PC-9 (cell line): Measurements from ENCODE around the gene PAX7. TPM values are rescaled to one million over a fixed set of nuclear protein-coding genes. Genes with fewer than 3 reads are reported as not detected.

Experiments used
- BruUV-seq: library from RNA; stranded (reverse); fragments of 400-500 nt; replicated peaks from 2 replicates; lab custom pipeline; 2021; lab: Mats Ljungman, UMichigan
- CTCF ChIA-PET: fragments of 300-600 bp; sonication (Branson Sonifier 250); formaldehyde crosslinking; loops from one replicate; lab custom pipeline; 2022; ENCODE audit warnings: antibody characterized with exemption; lab: Charles Lee
- POLR2A ChIA-PET: fragments of 300-600 bp; sonication (Branson Sonifier 250); formaldehyde crosslinking; loops from one replicate; lab custom pipeline; 2022; ENCODE audit warnings: antibody characterized with exemption; ENCODE audit not compliant: unreplicated experiment; lab: Charles Lee
- DNase-seq, 2 experiments: peaks; one replicate each; pipeline versions ENCODE4 v3.0.0 to v3.0.0-alpha.2; 2015 to 2022; ENCODE audit warnings: mixed read lengths in 1 of 2
- H2AFZ ChIP-seq: fragments of 200-600 bp; sonication (generic); 2 replicates; pipeline ENCODE4 v1.8.1; 2017; ENCODE audit warnings: antibody characterized with exemption
- H3F3A ChIP-seq: fragments of 200-600 bp; sonication (generic); 2 replicates; pipeline ENCODE4 v1.8.1; 2017; ENCODE audit warnings: antibody characterized with exemption, mild to moderate bottlenecking, low read depth; ENCODE audit not compliant: insufficient read depth
- H3K27ac ChIP-seq: fragments of 200-600 bp; sonication (generic); 2 replicates; pipeline ENCODE4 v1.6.1; 2016; ENCODE audit warnings: mixed run types
- H3K27me3 ChIP-seq: fragments of 200-600 bp; sonication (generic); 2 replicates; pipeline ENCODE4 v1.6.1; 2016; ENCODE audit warnings: low read depth, mixed run types; ENCODE audit not compliant: insufficient read depth
- H3K36me3 ChIP-seq: fragments of 200-600 bp; sonication (generic); 2 replicates; pipeline ENCODE4 v1.6.1; 2016; ENCODE audit warnings: low read depth, mixed run types
- H3K4me1 ChIP-seq: fragments of 200-600 bp; sonication (generic); replicated peaks from 2 replicates; pipeline ENCODE4 v1.6.1; 2016; ENCODE audit warnings: mixed run types; ENCODE audit not compliant: insufficient read depth
- H3K4me2 ChIP-seq: fragments of 200-600 bp; sonication (generic); 2 replicates; pipeline ENCODE4 v1.6.1; 2017; ENCODE audit warnings: mixed run types
- H3K4me3 ChIP-seq: fragments of 200-600 bp; sonication (generic); 2 replicates; pipeline ENCODE4 v1.6.1; 2016; ENCODE audit warnings: mixed run types
- H3K79me2 ChIP-seq: fragments of 200-600 bp; sonication (generic); 2 replicates; pipeline ENCODE4 v1.6.1; 2017; ENCODE audit warnings: low read depth, mixed run types
- H3K9me2 ChIP-seq: fragments of 200-600 bp; sonication (generic); 2 replicates; pipeline ENCODE4 v1.8.1; 2017; ENCODE audit warnings: mild to moderate bottlenecking; ENCODE audit not compliant: insufficient read depth
- H3K9me3 ChIP-seq: fragments of 200-600 bp; sonication (generic); 2 replicates; pipeline ENCODE4 v1.8.1; 2016; ENCODE audit warnings: low read depth; ENCODE audit not compliant: insufficient read depth
- H4K20me1 ChIP-seq: fragments of 200-600 bp; sonication (generic); 2 replicates; pipeline ENCODE4 v1.8.1; 2017; ENCODE audit not compliant: insufficient read depth
- CTCF ChIP-seq: fragments of 200-600 bp; sonication (generic); conservative IDR thresholded peaks from 2 replicates; pipeline ENCODE4 v1.6.1; 2017; ENCODE audit warnings: mixed run types, antibody characterized with exemption, mild to moderate bottlenecking, moderate library complexity
- EZH2 ChIP-seq: fragments of 200-600 bp; sonication (generic); IDR thresholded peaks from 2 replicates; pipeline ENCODE4 v1.8.0; 2017; ENCODE audit warnings: antibody characterized with exemption, low read depth
- intact Hi-C: fragments of 100-400 bp; cut with micrococcal nuclease; formaldehyde crosslinking; loops from one replicate; pipeline ENCODE4 v1.10.0; 2022; ENCODE audit not compliant: unreplicated experiment
- total RNA-seq: library from RNA; stranded (reverse); gene quantifications from 2 replicates; pipeline ENCODE4 v1.2.3, GENCODE V29; 2021

The PAX7 gene
- total RNA-seq, 1 experiment from 2014 or later, result not detected

- no peak overlapping the region for H3K4me3 ChIP-seq
- H4K20me1 ChIP-seq, result no peaks in the 10 kb centered on the region
- no peaks in the 10 kb centered on the region for H3K79me2 ChIP-seq
- intact Hi-C loops, result no loop called here
- H3K27me3 ChIP-seq, result peaks cover 28% of the 10 kb centered on the region
- no peak overlapping the region for H2AFZ ChIP-seq
- ChIA-PET CTCF (no interaction called here), POLR2A (no interaction called here)
- TF ChIP-seq CTCF (no peak), EZH2 (no peak)
- H3F3A ChIP-seq, result no peaks in the 10 kb centered on the region
- BruUV-seq, result no TSS peak
- H3K9me2 ChIP-seq, result no peaks in the 10 kb centered on the region
- no peaks in the 10 kb centered on the region for H3K4me1 ChIP-seq
- H3K4me2 ChIP-seq, result no peak overlapping the region
- H3K36me3 ChIP-seq, result no peaks in the 10 kb centered on the region
- no peaks in the 10 kb centered on the region for H3K9me3 ChIP-seq
- H3K27ac ChIP-seq, result no peak overlapping the region
- no peak for DNase-seq
Measured at GRCh38 chr1:18731591-18732235, 101.1 kb downstream of the PAX7 start.

- H3K4me3 ChIP-seq, result no peak overlapping the region
- H3K36me3 ChIP-seq, result no peaks in the 10 kb centered on the region
- ChIA-PET CTCF (no interaction called here), POLR2A (no interaction called here)
- no peak for TF ChIP-seq CTCF
- TF ChIP-seq EZH2, result no peak
- no peaks in the 10 kb centered on the region for H3K9me2 ChIP-seq
- DNase-seq, result no peak
- no TSS peak for BruUV-seq
- no peak overlapping the region for H2AFZ ChIP-seq
- H3K4me1 ChIP-seq, result no peaks in the 10 kb centered on the region
- H3K79me2 ChIP-seq, result no peaks in the 10 kb centered on the region
- no peak overlapping the region for H3K4me2 ChIP-seq
- no peaks in the 10 kb centered on the region for H4K20me1 ChIP-seq
- peaks cover 28% of the 10 kb centered on the region for H3K27me3 ChIP-seq
- no peak overlapping the region for H3K27ac ChIP-seq
- no peaks in the 10 kb centered on the region for H3F3A ChIP-seq
- intact Hi-C loops, result no loop called here
- H3K9me3 ChIP-seq, result no peaks in the 10 kb centered on the region
Measured at GRCh38 chr1:18732686-18733085, 102.0 kb downstream of the PAX7 start.

GRCh38 chr1:18734001-18734400 is 103.4 kb downstream of the PAX7 start:
- Histone ChIP-seq H3K4me1 (no peaks in the 10 kb centered on the region), H3K79me2 (no peaks in the 10 kb centered on the region), H3K9me2 (no peaks in the 10 kb centered on the region), H3K4me2 (no peak overlapping the region), H3K4me3 (no peak overlapping the region), H3K9me3 (no peaks in the 10 kb centered on the region), H3F3A (no peaks in the 10 kb centered on the region), H3K36me3 (no peaks in the 10 kb centered on the region), H4K20me1 (no peaks in the 10 kb centered on the region), H2AFZ (no peak overlapping the region), H3K27ac (no peak overlapping the region), H3K27me3 (peaks cover 27% of the 10 kb centered on the region)
- no TSS peak for BruUV-seq
- ChIA-PET CTCF (no interaction called here), POLR2A (no interaction called here)
- DNase-seq, result no peak
- intact Hi-C loops, result no loop called here
- TF ChIP-seq CTCF (no peak), EZH2 (no peak)
